GM18505 (cell line): ENCODE data around the gene RIPPLY3.
A peak's percentile ranks its signal among the peaks of the same experiment; 100 is the strongest.

Source experiments
- ATAC-seq: cut with Tn5 transposase; IDR thresholded peaks from one replicate; pipeline ENCODE4 v1.9.1; 2021; ENCODE audit not compliant: unreplicated experiment
- POLR2A ChIP-seq: IDR thresholded peaks from 4 replicates; pipeline ENCODE4 v1.6.1; 2011; ENCODE audit warnings: borderline replicate concordance; ENCODE audit not compliant: insufficient read depth, insufficient read length; ENCODE audit errors: extremely low read depth

Gene RIPPLY3

GRCh38 chr21:37006486-37007291 lies at the start of gene RIPPLY3:
Gene RIPPLY3 (plus strand): TSS chr21:37006702. CDS start chr21:37006773, 71 bp downstream.
- ATAC-seq, result no peak

DNA sequence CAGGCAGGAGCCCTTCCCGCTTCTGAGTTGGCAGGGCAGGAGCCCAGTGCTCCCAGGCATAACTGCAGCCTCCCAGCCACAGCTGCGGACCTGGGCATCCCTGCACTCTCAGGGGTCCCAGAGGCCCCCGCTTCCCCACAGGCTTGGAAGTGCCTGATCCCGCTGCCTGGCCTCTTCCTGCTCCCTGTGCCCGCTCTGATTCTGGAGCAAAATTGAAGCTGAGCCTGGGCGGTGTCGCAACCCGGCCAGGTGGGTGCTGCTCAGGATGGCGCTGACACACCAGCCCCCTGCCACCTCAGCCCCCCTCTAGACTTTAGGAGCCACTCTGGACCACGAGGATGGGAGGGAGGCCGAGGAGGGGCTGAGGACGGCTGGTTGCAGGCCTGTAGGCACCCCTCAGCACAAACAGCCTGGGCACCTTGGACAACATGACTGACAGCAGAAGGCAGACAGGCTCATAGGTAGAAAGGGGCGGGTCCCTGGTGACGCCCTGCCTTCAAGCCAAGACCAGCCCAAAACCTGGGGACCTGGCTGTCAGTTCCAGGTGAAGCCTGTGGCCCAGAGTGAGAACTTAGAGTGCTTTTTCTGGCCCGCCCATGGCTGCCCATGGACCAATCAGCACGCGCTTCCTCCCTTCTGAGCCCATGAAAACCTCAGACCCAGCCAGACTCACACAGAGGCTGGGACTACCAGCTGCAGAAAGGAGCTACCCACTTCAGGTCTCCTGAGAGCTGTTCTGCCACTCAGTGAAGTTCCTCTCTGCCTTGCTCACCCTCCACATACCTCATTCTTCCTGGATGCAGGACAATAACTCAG lies 47.3 kb upstream of the RIPPLY3 start:
- no peak for TF ChIP-seq POLR2A
- ATAC-seq, result no peak

More at GRCh38 chr21:37006486-37007291, at the start of gene RIPPLY3:
- no peak for TF ChIP-seq POLR2A

GRCh38 chr21:36960676-36961284 lies 45.7 kb upstream of the RIPPLY3 start:
- TF ChIP-seq POLR2A, result no peak
- no peak for ATAC-seq

- no peak for TF ChIP-seq POLR2A
- ATAC-seq, result no peak
These were observed 44.3 kb upstream of the RIPPLY3 start for GRCh38 chr21:36962098-36962780.

GRCh38 chr21:36964398-36964797 lies 42.1 kb upstream of the RIPPLY3 start:
- no peak for ATAC-seq
- TF ChIP-seq POLR2A, result no peak

- no peak for ATAC-seq
- TF ChIP-seq POLR2A, result no peak
These were observed 41.4 kb upstream of the RIPPLY3 start for GRCh38 chr21:36964827-36965719.

GRCh38 chr21:36965720-36966065 lies 40.8 kb upstream of the RIPPLY3 start:
- no peak for ATAC-seq
- TF ChIP-seq POLR2A, result no peak

DNA sequence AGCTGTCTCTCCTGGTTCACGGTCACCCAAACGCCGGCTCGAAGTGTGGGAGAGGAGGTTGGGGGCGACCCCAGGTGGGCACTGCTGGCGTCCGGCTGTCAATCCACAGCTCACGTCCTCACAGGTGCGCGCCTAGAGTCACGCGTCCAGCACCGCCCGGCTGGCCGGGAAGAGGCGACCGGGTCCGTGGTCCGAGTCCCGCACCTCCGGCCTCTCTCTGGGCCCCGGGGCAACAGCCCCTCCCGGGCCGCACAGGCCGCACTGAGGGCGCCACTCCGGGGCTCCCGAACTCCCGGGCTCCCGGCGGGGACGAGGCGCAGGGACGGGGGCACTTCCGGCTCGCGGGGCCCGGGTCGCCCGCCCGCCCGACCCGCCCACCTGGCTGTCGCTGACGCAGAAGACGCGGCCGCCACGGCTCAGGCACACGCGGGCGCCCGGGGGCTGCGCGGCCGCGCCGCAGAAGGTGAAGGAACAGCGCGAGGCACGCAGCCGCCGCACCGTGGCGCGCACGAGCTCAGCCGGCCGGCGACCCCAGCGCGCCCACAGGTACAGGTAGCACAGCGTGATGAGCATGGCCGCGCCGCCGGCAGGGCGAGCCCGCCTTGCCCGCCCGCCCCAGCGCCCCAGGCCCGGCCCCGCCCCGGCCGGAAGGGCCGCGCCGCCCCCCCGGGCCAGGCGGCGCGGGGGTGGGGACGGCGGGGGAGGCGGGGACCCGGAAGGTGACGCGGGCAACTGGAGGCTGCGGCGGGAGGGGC lies 40.3 kb upstream of the RIPPLY3 start, which contains the start of gene HLCS:
TSS of gene HLCS (minus strand) at position 604 of the 755 bp plus-strand sequence. CDS start at position 573, 31 bp downstream.
- peak; percentile 76 for ATAC-seq
- TF ChIP-seq POLR2A, result peak; percentile 73

DNA sequence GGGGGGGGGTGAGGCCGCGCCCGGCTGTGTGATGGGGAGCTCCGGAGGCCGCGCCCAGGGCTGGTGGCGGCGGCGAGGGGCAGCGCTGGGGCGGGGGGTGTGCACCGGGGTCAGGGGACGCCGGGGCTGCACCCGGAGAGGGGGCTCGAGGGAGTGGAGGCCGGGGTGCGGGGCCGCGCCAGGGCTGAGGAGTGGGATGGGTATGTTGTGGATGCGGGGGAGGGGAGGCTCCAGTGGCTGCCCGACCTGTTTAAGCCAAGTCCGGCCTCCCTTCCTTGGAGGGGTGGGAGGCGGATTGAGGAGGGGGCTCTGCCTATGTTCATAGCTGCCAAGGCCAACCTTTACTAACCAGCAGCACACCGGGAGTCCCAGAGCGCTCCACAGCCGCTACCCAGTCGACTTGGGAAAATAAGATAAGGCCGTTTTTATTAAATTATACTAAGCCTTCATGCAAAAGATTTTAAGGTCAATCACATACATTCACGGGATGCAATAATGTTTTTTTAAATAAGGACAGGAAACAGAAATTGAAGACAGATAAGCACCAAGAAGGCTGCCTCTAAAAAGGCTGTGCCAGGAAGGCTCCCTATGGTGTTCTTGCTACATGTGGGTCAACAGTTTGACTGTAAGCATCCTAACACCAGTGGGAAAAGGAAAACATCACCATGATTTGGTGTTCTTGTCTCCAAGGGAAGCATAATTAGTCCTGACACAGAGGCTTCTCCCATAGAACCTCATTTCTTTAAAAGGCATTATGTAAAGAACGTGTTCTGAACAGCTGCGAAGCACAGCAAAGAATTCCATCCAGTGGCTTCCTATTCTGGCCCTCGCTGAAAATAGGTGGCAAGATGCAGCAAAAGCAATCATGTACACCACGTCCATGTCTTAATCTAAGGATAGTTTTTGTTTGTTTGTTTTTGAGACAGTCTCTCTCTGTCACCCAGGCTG lies 39.4 kb upstream of the RIPPLY3 start:
- TF ChIP-seq POLR2A, result no peak
- peak; percentile 19 for ATAC-seq

DNA sequence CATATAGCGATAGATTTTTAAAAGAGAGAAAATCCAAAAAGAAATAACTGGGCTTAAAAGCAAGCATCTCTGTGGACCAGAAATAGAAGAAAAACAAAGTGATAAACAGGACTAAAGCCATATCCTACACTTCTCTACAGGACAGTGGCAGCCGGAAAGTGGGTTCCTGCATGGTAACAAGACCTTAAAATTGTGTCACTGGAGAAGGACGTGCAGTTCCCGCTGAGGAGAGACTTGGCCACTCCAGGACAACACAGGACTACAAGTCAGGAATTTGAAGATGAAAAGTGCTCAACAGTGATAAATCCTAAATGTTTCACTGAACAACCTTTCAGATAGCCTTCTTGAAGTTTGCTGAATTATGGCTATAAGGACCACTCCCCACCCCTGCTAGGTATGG lies 38.1 kb upstream of the RIPPLY3 start:
- no peak for ATAC-seq
- no peak for TF ChIP-seq POLR2A
